Ovary (tissue), 9 donors: ENCODE data around the gene PRR13. TPM values are rescaled to one million over a fixed set of nuclear protein-coding genes. Genes with fewer than 3 reads are reported as not detected.
"Not testable (repeated sequence)": the region's sequence is repeated elsewhere in the genome, so short reads cannot be mapped to it uniquely, and the experiment has no call there.

Experiments
- DNase-seq, 5 donors: peaks; one replicate each; pipeline ENCODE4 v3.0.0-alpha.2; 2019 to 2020
- H3K27ac ChIP-seq, 2 donors: fragments of 200-600 bp; one replicate each; pipeline versions ENCODE4 v1.5.1 to v1.8.0; 2019 to 2022
- H3K27me3 ChIP-seq: fragments of 200-600 bp; one replicate; pipeline ENCODE4 v1.8.0; 2022
- H3K36me3 ChIP-seq: fragments of 200-600 bp; sonication (generic); one replicate; pipeline ENCODE4 v1.5.1; 2019
- H3K4me1 ChIP-seq: one replicate; pipeline ENCODE4 v1.8.1; 2013; ENCODE audit warnings: mild to moderate bottlenecking, moderate library complexity; ENCODE audit not compliant: insufficient read depth
- H3K4me3 ChIP-seq: fragments of 200-600 bp; sonication (generic); one replicate; pipeline ENCODE4 v1.5.1; 2017
- H3K9me3 ChIP-seq, 2 donors: fragments of 200-600 bp in 1 of 2; sonication (generic) in 1 of 2; one replicate each; pipeline versions ENCODE4 v1.5.1 to v1.8.1; 2013 to 2019; ENCODE audit warnings: mild to moderate bottlenecking in 1 of 2, moderate library complexity in 1 of 2
- EP300 ChIP-seq: sonication (generic); formaldehyde crosslinking; IDR thresholded peaks from one replicate; pipeline ENCODE4 v1.6.1; 2017; ENCODE audit warnings: antibody characterized with exemption
- POLR2A ChIP-seq: fragments of 450-650 bp; IDR thresholded peaks from one replicate; pipeline ENCODE4 v1.6.1; 2017; ENCODE audit warnings: antibody characterized with exemption, mild to moderate bottlenecking, moderate library complexity
- WGBS, 3 donors: extraction: QIAGEN DNeasy Blood & Tissue Kit in 1 of 3; methylation state at CpG; one replicate each; pipeline versions ENCODE4 v1.1.5 to v1.1.7; 2013 to 2017; 5-methylcytosine and 5-hydroxymethylcytosine counted together
- intact Hi-C, 4 donors: fragments of 100-400 bp; cut with DNase I; formaldehyde crosslinking; loops; one replicate each; pipeline versions ENCODE4 v1.11.0 to v1.15.1; 2022 to 2023
- polyA plus RNA-seq, 2 donors: library from polyadenylated mRNA; stranded (reverse); fragments of 200-250 nt in 1 of 2; fragments of 350-450 nt in 1 of 2; fragmentation: Illumina TruSeq in 1 of 2; extraction: RNeasy Lipid Tissue Mini Kit (QIAGEN cat#74804) in 1 of 2; gene quantifications; one replicate each; pipeline ENCODE4 v1.2.3, GENCODE V29; 2013 to 2014
- total RNA-seq, 7 donors: library from RNA; depleted of rRNA in 2 of 7; stranded (reverse); fragments of >200 nt in 2 of 7; fragmentation: NEBNext Ultra II Directional in 3 of 7; extraction: Animal tissue kit (Norgen Biotek cat#: 25700) in 3 of 7; gene quantifications; one replicate each; pipeline versions ENCODE4 v1.1.0 to v1.2.4, GENCODE V29; 2016 to 2023
- TF ChIP-seq, protein P1 (sequence below), 3 donors: fragments of 450-650 bp in 2 of 3; fragments of 200-600 bp in 1 of 3; IDR thresholded peaks; one replicate each; pipeline versions ENCODE4 v1.5.1 to v1.8.0; 2016 to 2022; ENCODE audit warnings: antibody characterized with exemption in 3 of 3, mild to moderate bottlenecking in 1 of 3
- donor health status: DM: no; HTN: no; CAD: no; lungs with moderate emphysema.
- donor health status: DM: no; HTN: no; CAD: no.
- donor health status: Bipolar disorder and iron deficiency.
- donor health status: DM: yes; HTN: yes; CAD: no.
- donor health status: DM: no; HTN: no; CAD: no.
- donor health status: DM: yes; HTN: yes; CAD: no.

Gene PRR13
- total and polyA plus RNA-seq, 9 donors: 46.1 to 320 (median 118) TPM

DNA sequence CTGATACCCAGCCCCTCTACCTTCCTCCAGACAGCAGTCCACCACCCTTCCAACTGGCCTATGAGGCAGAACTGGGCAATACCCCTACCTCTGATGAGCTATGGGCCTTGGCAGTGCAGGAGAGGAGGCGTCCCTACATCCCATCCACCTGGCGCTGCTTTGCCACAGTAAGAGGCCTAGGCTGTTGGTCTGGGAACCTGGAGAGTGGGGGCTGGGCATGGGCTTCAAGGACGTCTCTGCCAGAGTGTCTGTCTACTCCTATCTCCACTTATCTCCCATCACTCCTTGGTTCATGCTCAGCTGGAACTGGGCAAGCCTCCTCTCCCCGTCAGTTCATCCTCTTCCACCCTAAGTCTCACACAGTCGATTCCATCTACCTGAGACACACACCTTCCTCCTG is 11.4 kb upstream of the PRR13 start:
- Histone ChIP-seq H3K4me3 (no peak overlapping the region), H3K4me1 (peaks cover 9% of the 10 kb centered on the region), H3K27ac (no peak overlapping the region), H3K9me3 (no peaks in the 10 kb centered on the region), H3K36me3 (no peaks in the 10 kb centered on the region), H3K27me3 (no peaks in the 10 kb centered on the region)
- WGBS, 3 donors: 79 to 83% (median 79%) methylated on average over 5 of the region's 5 CpGs
- TF ChIP-seq, protein P1, sequence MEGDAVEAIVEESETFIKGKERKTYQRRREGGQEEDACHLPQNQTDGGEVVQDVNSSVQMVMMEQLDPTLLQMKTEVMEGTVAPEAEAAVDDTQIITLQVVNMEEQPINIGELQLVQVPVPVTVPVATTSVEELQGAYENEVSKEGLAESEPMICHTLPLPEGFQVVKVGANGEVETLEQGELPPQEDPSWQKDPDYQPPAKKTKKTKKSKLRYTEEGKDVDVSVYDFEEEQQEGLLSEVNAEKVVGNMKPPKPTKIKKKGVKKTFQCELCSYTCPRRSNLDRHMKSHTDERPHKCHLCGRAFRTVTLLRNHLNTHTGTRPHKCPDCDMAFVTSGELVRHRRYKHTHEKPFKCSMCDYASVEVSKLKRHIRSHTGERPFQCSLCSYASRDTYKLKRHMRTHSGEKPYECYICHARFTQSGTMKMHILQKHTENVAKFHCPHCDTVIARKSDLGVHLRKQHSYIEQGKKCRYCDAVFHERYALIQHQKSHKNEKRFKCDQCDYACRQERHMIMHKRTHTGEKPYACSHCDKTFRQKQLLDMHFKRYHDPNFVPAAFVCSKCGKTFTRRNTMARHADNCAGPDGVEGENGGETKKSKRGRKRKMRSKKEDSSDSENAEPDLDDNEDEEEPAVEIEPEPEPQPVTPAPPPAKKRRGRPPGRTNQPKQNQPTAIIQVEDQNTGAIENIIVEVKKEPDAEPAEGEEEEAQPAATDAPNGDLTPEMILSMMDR (IDR thresholded peaks at IDR 0.05): no peak
- no peak for TF ChIP-seq POLR2A
- TF ChIP-seq EP300: no peak
- peak in 1 of 5 donors; percentile 23 for DNase-seq
- intact Hi-C loops: no loop called here

DNA sequence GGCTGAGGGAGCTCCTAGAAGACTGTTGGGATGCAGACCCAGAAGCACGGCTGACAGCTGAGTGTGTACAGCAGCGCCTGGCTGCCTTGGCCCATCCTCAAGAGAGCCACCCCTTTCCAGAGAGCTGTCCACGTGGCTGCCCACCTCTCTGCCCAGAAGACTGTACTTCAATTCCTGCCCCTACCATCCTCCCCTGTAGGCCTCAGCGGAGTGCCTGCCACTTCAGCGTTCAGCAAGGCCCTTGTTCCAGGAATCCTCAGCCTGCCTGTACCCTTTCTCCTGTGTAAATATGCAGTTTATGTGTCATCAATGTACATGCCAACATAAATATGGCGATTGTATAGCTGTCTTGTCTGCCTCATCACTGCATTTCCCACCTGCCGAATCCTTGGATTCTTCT is 10.3 kb upstream of the PRR13 start:
- peaks cover 2% of the 10 kb centered on the region for H3K4me1 ChIP-seq
- no peaks in the 10 kb centered on the region for H3K9me3 ChIP-seq
- no peaks in the 10 kb centered on the region for H3K36me3 ChIP-seq
- peak in 1 of 5 donors; percentile 23 for DNase-seq
- intact Hi-C loops: no loop called here
- no peak for TF ChIP-seq POLR2A
- TF ChIP-seq, protein P1 (IDR thresholded peaks at IDR 0.05): no peak
- no peak for TF ChIP-seq EP300
- 71 to 77% (median 76%) methylated on average over 7 of the region's 7 CpGs for WGBS, 3 donors
- no peak overlapping the region for H3K4me3 ChIP-seq
- no peaks in the 10 kb centered on the region for H3K27me3 ChIP-seq
- H3K27ac ChIP-seq: no peak overlapping the region

DNA sequence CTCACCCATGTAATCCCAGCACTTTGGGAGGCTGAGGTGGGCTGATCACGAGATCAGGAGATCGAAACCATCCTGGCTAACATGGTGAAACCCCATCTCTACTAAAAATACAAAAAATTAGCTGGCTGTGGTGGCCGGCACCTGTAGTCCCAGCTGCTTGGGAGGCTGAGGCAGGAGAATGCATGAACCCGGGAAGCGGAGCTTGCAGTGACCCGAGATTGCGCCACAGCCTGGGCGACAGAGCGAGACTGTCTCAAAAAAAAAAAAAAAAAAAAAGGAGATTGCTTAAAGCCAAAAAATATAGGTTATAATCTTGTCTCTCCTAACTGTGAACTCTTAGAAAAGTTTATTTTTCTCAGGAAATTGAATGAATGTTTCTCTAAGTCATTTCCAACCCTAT is 6.2 kb upstream of the PRR13 start:
- H3K36me3 ChIP-seq, H3K4me1 ChIP-seq, H3K4me3 ChIP-seq, H3K9me3 ChIP-seq, DNase-seq, intact Hi-C loops, H3K27me3 ChIP-seq, H3K27ac ChIP-seq: not testable (repeated sequence)
- 93 to 95% (median 93%) methylated on average over 9 of the region's 9 CpGs for WGBS, 3 donors

DNA sequence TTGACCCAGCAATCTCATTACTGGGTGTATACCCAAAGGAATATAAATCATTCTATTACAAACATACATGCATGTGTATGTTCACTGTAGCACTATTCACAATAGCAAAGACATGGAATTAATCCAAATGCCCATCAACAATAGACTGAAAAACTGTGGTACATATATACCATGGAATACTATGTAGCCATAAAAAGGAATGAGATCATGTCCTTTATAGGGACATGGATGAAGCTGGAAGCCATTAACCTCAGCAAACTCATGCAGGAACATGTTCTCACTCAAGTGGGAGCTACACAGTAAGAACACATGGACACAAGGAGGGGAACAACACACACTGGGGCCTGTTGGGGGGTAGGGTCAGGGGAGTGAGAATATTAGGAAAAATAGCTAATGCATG is 2.0 kb upstream of the PRR13 start:
- H3K9me3 ChIP-seq, H3K27me3 ChIP-seq, DNase-seq, intact Hi-C loops, H3K36me3 ChIP-seq, H3K4me3 ChIP-seq, H3K4me1 ChIP-seq, H3K27ac ChIP-seq: not testable (repeated sequence)

DNA sequence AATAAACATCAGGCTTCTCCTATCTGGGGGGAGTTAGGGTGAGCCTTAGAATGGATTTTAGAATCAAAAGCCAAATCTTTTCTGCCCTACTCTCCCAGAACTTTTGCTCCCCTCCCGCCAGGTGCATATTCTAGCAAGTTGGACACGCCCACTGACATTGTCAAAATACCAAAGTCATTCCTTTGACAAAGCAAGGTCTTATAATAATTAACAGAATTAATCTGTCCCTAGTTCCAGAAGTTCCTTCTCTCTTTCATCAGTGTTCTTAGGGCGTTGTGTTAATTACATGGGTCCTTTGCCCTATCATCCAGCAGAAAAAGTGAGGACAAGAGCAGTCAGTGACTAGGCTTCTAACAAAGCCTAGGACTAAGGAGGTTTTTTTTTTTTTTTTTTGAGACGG is 2.4 kb downstream of the PRR13 start:
- Histone ChIP-seq H3K27ac (no peak overlapping the region), H3K4me1 (peaks cover 5% of the 10 kb centered on the region), H3K27me3 (no peaks in the 10 kb centered on the region), H3K4me3 (no peak overlapping the region), H3K9me3 (no peaks in the 10 kb centered on the region), H3K36me3 (no peaks in the 10 kb centered on the region)
- 96 to 97% (median 96%) methylated on average over 4 of the region's 4 CpGs for WGBS, 3 donors
- no peak for DNase-seq
- intact Hi-C loops: loop anchor here in 1 of 4 donors (5.0 kb wide), 1 partner anchor 58 kb away; the partner anchor contains the start of gene TARBP2
- no peak for TF ChIP-seq EP300

DNA sequence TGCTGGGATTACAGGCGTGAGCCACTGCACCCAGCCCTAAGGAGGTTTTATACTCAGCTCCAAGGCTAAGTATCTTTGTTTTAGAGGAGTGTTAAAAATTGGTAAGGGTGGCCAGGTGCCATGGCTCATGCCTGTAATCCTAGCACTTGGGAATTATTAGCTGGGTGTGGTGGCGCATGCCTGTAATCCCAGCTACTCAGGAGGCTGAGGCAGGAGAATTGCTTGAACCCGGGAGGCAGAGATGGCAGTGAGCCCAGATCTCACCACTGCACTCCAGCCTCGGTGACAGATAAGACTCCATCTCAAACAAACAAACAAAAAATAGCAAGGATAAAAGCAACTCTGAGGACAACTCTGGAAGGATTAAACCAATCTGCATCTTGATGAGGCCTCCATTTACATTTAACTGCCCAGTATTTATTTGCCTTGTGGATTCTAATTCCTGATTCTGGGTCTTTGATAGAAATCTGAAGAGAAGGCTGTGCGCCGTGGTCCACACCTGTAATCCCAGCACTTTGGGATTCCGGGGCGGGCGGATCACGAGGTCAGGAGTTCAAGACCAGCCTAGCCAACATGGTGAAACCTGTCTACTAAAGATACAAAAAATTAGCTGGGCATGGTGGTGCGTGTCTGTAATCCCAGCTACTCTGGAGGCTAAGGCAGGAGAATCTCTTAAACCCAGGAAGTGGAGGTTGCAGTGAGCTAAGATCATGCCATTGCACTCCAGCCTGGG is 3.2 kb downstream of the PRR13 start:
- intact Hi-C loops: loop anchor here in 1 of 4 donors (5.0 kb wide), 1 partner anchor 58 kb away; the partner anchor contains the start of gene TARBP2
- not testable (repeated sequence) for H3K27ac ChIP-seq, H3K4me3 ChIP-seq, H3K9me3 ChIP-seq, H3K4me1 ChIP-seq, H3K27me3 ChIP-seq, H3K36me3 ChIP-seq, DNase-seq
- 83 to 87% (median 84%) methylated on average over 11 of the region's 11 CpGs for WGBS, 3 donors
